K562 (cell line): ENCODE results near the gene KIF3A. TPM values are rescaled to one million over a fixed set of nuclear protein-coding genes. Genes with fewer than 3 reads are reported as not detected.
A peak's percentile ranks its signal among the peaks of the same experiment; 100 is the strongest.

Source experiments
- ATAC-seq: fragments of 200-7000 bp; cut with Tn5 transposase; 3 replicates; pipeline ENCODE4 v1.9.1; 2020; ENCODE audit warnings: moderate library complexity
- BruUV-seq: library from RNA; stranded (reverse); fragments of 400-500 nt; replicated peaks from 2 replicates; lab custom pipeline; 2021; lab: Mats Ljungman, UMichigan
- CTCF ChIA-PET: fragments of 300-600 bp; formaldehyde crosslinking; extraction: SDS; loops from one replicate; lab custom pipeline; 2021; ENCODE audit warnings: low intra/inter-chr PET ratio; lab: Yijun Ruan, JAX
- POLR2A ChIA-PET: fragments of 300-600, 350-650 bp; sonication (Branson Sonifier 250); formaldehyde crosslinking; extraction: SDS; loops from one replicate; lab custom pipeline; 2021; ENCODE audit warnings: antibody characterized with exemption, inconsistent platforms; lab: Yijun Ruan, JAX
- DNase-seq, 4 experiments: peaks; one replicate each; pipeline versions ENCODE4 v3.0.0 to v3.0.0-alpha.2; 2011 to 2018; ENCODE audit warnings: low spot score in 3 of 4, mixed read lengths in 3 of 4; ENCODE audit errors: extremely low read depth in 1 of 4
- FAIRE-seq: peaks from 2 replicates; lab custom pipeline; 2011; peaks lifted over from hg19 to GRCh38; lab: Jason Lieb, UNC
- H2AFZ ChIP-seq: 2 replicates; pipeline ENCODE4 v1.6.0; 2011; ENCODE audit warnings: low read depth, low read length, control low read depth, inconsistent platforms
- H3K27ac ChIP-seq: fragments of 200-600 bp; 3 replicates; pipeline ENCODE4 v1.8.0; 2011; ENCODE audit warnings: low read depth, mild to moderate bottlenecking, control low read depth, inconsistent platforms, low read length, moderate library complexity, mixed read lengths; ENCODE audit errors: extremely low read depth
- H3K27me3 ChIP-seq, 2 experiments: fragments of 300-600 bp in 1 of 2; 2 replicates in 1 of 2; 3 replicates in 1 of 2; pipeline versions ENCODE4 v1.6.0 to v1.8.0; 2011; ENCODE audit warnings: inconsistent platforms in 2 of 2, low read length in 2 of 2, mild to moderate bottlenecking in 1 of 2, mixed read lengths in 1 of 2, moderate library complexity in 1 of 2; ENCODE audit not compliant: control insufficient read depth in 2 of 2, insufficient read depth in 2 of 2
- H3K36me3 ChIP-seq: fragments of 300-600 bp; 3 replicates; pipeline ENCODE4 v1.8.0; 2011; ENCODE audit warnings: mild to moderate bottlenecking, low read length, inconsistent platforms; ENCODE audit not compliant: control insufficient read depth, insufficient read depth
- H3K4me1 ChIP-seq, 2 experiments: fragments of 200-600 bp in 1 of 2; replicated peaks in 1 of 2; 2 replicates in 1 of 2; 3 replicates in 1 of 2; pipeline versions ENCODE4 v1.5.1 to v1.8.0; 2011; ENCODE audit warnings: inconsistent platforms in 2 of 2, low read length in 2 of 2, mild to moderate bottlenecking in 1 of 2, mixed read lengths in 1 of 2, moderate library complexity in 1 of 2; ENCODE audit not compliant: control insufficient read depth in 2 of 2, insufficient read depth in 2 of 2
- H3K4me2 ChIP-seq: 2 replicates; pipeline ENCODE4 v1.6.1; 2011; ENCODE audit warnings: low read length, control low read depth, inconsistent platforms, mixed read lengths; ENCODE audit not compliant: insufficient read depth
- H3K4me3 ChIP-seq: fragments of 200-600 bp; sonication (generic), shearing (Covaris generic); 2 replicates; pipeline ENCODE4 v1.5.1; 2016; ENCODE audit warnings: control low read depth, inconsistent platforms
- H3K79me2 ChIP-seq: fragments of 200-600 bp; 3 replicates; pipeline ENCODE4 v1.8.0; 2011; ENCODE audit warnings: low read length, inconsistent platforms; ENCODE audit not compliant: control insufficient read depth, insufficient read depth
- H3K9ac ChIP-seq, 2 experiments: 2 replicates each; pipeline versions ENCODE4 v1.6.0 to v1.6.1; 2011; ENCODE audit warnings: low read depth in 2 of 2, low read length in 2 of 2, control low read depth in 1 of 2, inconsistent platforms in 1 of 2, mild to moderate bottlenecking in 1 of 2, mixed read lengths in 1 of 2; ENCODE audit not compliant: insufficient read depth in 1 of 2
- H3K9me1 ChIP-seq: one replicate; pipeline ENCODE4 v1.6.0; 2011; ENCODE audit warnings: inconsistent platforms, mild to moderate bottlenecking, low read length, moderate library complexity; ENCODE audit not compliant: control insufficient read depth, insufficient read depth
- H3K9me3 ChIP-seq: replicated peaks from 2 replicates; pipeline ENCODE4 v1.5.1; 2011; ENCODE audit warnings: low read depth, low read length, inconsistent platforms; ENCODE audit not compliant: control insufficient read depth, insufficient read depth
- H4K20me1 ChIP-seq: replicated peaks from 2 replicates; pipeline ENCODE4 v1.6.1; 2011; ENCODE audit warnings: low read length, inconsistent platforms, mixed read lengths; ENCODE audit not compliant: control insufficient read depth, insufficient read depth
- ARID2 ChIP-seq: fragments of 450-650 bp; IDR thresholded peaks from 2 replicates; pipeline ENCODE4 v1.6.1; 2017; ENCODE audit warnings: antibody characterized with exemption, mild to moderate bottlenecking
- BRF1 ChIP-seq: IDR thresholded peaks from 3 replicates; pipeline ENCODE4 v1.6.1; 2011; ENCODE audit warnings: borderline replicate concordance, mild to moderate bottlenecking; ENCODE audit not compliant: insufficient read length; ENCODE audit errors: extremely low read depth
- BRF2 ChIP-seq: IDR thresholded peaks from 3 replicates; pipeline ENCODE4 v1.6.1; 2011; ENCODE audit warnings: borderline replicate concordance, mild to moderate bottlenecking; ENCODE audit not compliant: insufficient read length, insufficient read depth
- CREB3L1 ChIP-seq: fragments of 450-650 bp; IDR thresholded peaks from 2 replicates; pipeline ENCODE4 v1.6.1; 2014; ENCODE audit warnings: low read depth, mild to moderate bottlenecking, moderate library complexity, borderline replicate concordance
- DACH1 ChIP-seq: fragments of 450-650 bp; IDR thresholded peaks from 2 replicates; pipeline ENCODE4 v1.6.1; 2018; ENCODE audit not compliant: partially characterized antibody
- NR2C1 ChIP-seq, 2 experiments: fragments of 450-650 bp; IDR thresholded peaks; 2 replicates each; pipeline ENCODE4 v1.6.1; 2017; ENCODE audit warnings: mild to moderate bottlenecking in 2 of 2, antibody characterized with exemption in 1 of 2, inconsistent platforms in 1 of 2, missing compliant biosample characterization in 1 of 2, missing genetic modification characterization in 1 of 2
- RBM14 ChIP-seq: fragments of 200-400 bp; formaldehyde crosslinking; IDR thresholded peaks from 2 replicates; pipeline ENCODE4 v1.6.1; 2018; ENCODE audit warnings: low read depth, mild to moderate bottlenecking, low read length, moderate library complexity, borderline replicate concordance; ENCODE audit not compliant: insufficient read depth
- YBX1 ChIP-seq: fragments of 450-650 bp; IDR thresholded peaks from 2 replicates; pipeline ENCODE4 v1.7.1; 2016; ENCODE audit warnings: mild to moderate bottlenecking
- ZNF232 ChIP-seq: sonication (generic); formaldehyde crosslinking; IDR thresholded peaks from 2 replicates; pipeline ENCODE4 v1.8.0; 2022; ENCODE audit warnings: mild to moderate bottlenecking, missing genetic modification reagents
- WGBS: fragments of 100-300 bp; shearing (Covaris generic); methylation state at CpG from one replicate; pipeline ENCODE4 v1.1.6; 2016; ENCODE audit warnings: low coverage, mixed read lengths; ENCODE audit not compliant: insufficient coverage; ENCODE audit errors: missing lambda C conversion rate; 5-methylcytosine and 5-hydroxymethylcytosine counted together
- in situ Hi-C: fragments of 300-500 bp; cut with MboI; formaldehyde crosslinking; loops from 4 replicates; pipeline ENCODE4 v1.15.0; 2018; ENCODE audit warnings: inconsistent platforms, mixed read lengths
- intact Hi-C: fragments of 100-400 bp; cut with micrococcal nuclease; formaldehyde crosslinking; loops from 2 replicates; pipeline ENCODE4 v1.14.2; 2022
- polyA plus RNA-seq, 8 experiments: library from polyadenylated mRNA; depleted of rRNA in 4 of 8; stranded (reverse) in 5 of 8; unstranded in 3 of 8; fragments of >200 nt; fragmentation: Nextera tagmentation in 2 of 8; fragmentation: Illumina TruSeq in 1 of 8; extraction: Ambion mirVana in 2 of 8; extraction: Trizol in 1 of 8; gene quantifications; 2 replicates each; pipeline versions ENCODE4 v1.2.1 to v1.2.3, GENCODE V29; 2011 to 2014; ENCODE audit warnings: inconsistent platforms in 1 of 8, missing spikeins in 1 of 8
- total RNA-seq, 7 experiments: library from RNA; depleted of rRNA in 6 of 7; stranded (reverse); fragments of >200 nt in 6 of 7; fragmentation: Illumina TruSeq in 2 of 7; extraction: Trizol in 2 of 7; gene quantifications; 2 replicates each; pipeline versions ENCODE4 v1.2.1 to v1.2.3, GENCODE V29; 2011 to 2021; ENCODE audit warnings: low replicate concordance in 1 of 7
- TF ChIP-seq, protein P1 (sequence below): fragments of 450-650 bp; IDR thresholded peaks from 2 replicates; pipeline ENCODE4 v1.7.0; 2016; ENCODE audit warnings: borderline replicate concordance

The KIF3A gene
- total and polyA plus RNA-seq, 9 of the 15 experiments (the other 6 are each of a cell fraction or from before 2014, with no cell fraction given) = 1.5 to 7.8 (median 6.0) TPM

DNA sequence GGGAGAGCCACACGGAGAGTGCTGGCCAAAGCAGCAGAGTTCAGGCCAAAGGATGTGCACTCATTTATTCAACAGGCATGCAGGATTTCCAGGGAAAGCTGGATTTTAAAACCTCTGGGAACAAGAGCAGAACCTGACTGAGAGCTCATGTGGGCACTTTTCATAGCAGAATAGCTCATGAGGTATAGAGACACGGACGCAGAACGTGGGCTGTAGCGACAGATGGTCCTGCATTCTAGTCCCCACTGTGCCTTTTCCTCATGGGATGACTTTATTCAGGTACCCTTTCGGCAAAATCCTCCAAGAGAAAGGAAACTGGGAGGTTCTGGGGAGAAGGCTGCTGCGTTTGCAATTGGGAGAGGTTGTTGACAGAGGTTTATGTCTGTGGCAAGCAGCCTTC lies 58.2 kb downstream of the KIF3A start:
- no peak overlapping the region for H3K27ac ChIP-seq
- H3K27me3 ChIP-seq = no peaks in the 10 kb centered on the region
- no peak for DNase-seq
- WGBS = 75% methylated on average over 7 of the region's 7 CpGs
- H4K20me1 ChIP-seq = no peaks in the 10 kb centered on the region
- ChIA-PET CTCF (no interaction called here), POLR2A (interaction anchor here (0.9 to 2.3 kb wide), 3 partner anchors 11 to 19 kb away, joined by 3 to 8 read pairs (median 5); no protein-coding TSS in a partner anchor)
- H3K79me2 ChIP-seq = no peaks in the 10 kb centered on the region
- no TSS peak for BruUV-seq
- H3K4me3 ChIP-seq = no peak overlapping the region
- H2AFZ ChIP-seq = peak overlapping the region; percentile 18; the same call in 1 of the 2 replicates
- no peak for FAIRE-seq
- no peaks in the 10 kb centered on the region for H3K9me3 ChIP-seq
- no peak for ATAC-seq
- H3K9ac ChIP-seq = peak overlapping the region in 1 of 2 experiments; percentile 0; a peak in 1 of 4 replicates
- no peak overlapping the region for H3K4me2 ChIP-seq
- H3K4me1 ChIP-seq = peaks cover 10 to 37% of the 10 kb centered on the region in 2 experiments
- H3K36me3 ChIP-seq = no peaks in the 10 kb centered on the region
- in situ Hi-C loops = no loop called here
- TF ChIP-seq DACH1 (no peak), BRF2 (no peak), CREB3L1 (no peak), RBM14 (no peak), YBX1 (no peak), BRF1 (no peak), NR2C1 (IDR thresholded peaks at IDR 0.05) (no peak), NR2C1 (tag; IDR thresholded peaks at IDR 0.05) (no peak), ZNF232 (CRISPR knock-in tag) (no peak), ARID2 (no peak)
- TF ChIP-seq, protein P1, sequence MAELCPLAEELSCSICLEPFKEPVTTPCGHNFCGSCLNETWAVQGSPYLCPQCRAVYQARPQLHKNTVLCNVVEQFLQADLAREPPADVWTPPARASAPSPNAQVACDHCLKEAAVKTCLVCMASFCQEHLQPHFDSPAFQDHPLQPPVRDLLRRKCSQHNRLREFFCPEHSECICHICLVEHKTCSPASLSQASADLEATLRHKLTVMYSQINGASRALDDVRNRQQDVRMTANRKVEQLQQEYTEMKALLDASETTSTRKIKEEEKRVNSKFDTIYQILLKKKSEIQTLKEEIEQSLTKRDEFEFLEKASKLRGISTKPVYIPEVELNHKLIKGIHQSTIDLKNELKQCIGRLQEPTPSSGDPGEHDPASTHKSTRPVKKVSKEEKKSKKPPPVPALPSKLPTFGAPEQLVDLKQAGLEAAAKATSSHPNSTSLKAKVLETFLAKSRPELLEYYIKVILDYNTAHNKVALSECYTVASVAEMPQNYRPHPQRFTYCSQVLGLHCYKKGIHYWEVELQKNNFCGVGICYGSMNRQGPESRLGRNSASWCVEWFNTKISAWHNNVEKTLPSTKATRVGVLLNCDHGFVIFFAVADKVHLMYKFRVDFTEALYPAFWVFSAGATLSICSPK = no peak
- intact Hi-C loops = loop anchor here (10.0 kb wide), 1 partner anchor 206 kb away; no protein-coding TSS in a partner anchor
- no peaks in the 10 kb centered on the region for H3K9me1 ChIP-seq
